Mesendoderm (in vitro differentiated cells): ENCODE measurements around the gene AADAC.
"Not testable (repeated sequence)": the region's sequence is repeated elsewhere in the genome, so short reads cannot be mapped to it uniquely, and the experiment has no call there.

ENCODE experiments used
- DNase-seq: peaks from one replicate; pipeline ENCODE4 v3.0.0; 2013
- H2AK5ac ChIP-seq: 2 replicates; pipeline ENCODE4 v1.6.1; 2013; ENCODE audit warnings: low read length, inconsistent platforms
- H2BK120ac ChIP-seq: 2 replicates; pipeline ENCODE4 v1.6.1; 2013; ENCODE audit warnings: low read depth, mild to moderate bottlenecking, low read length, moderate library complexity, mixed read lengths
- H2BK15ac ChIP-seq: replicated peaks from 2 replicates; pipeline ENCODE4 v1.6.1; 2013; ENCODE audit warnings: low read depth, mild to moderate bottlenecking, moderate library complexity
- H2BK5ac ChIP-seq: 2 replicates; pipeline ENCODE4 v1.6.1; 2013; ENCODE audit warnings: low read length, inconsistent platforms
- H3K18ac ChIP-seq: 2 replicates; pipeline ENCODE4 v1.6.1; 2013; ENCODE audit warnings: mild to moderate bottlenecking, low read length, mixed read lengths
- H3K23ac ChIP-seq: one replicate; pipeline ENCODE4 v1.6.1; 2013; ENCODE audit warnings: low read length
- H3K27ac ChIP-seq: 2 replicates; pipeline ENCODE4 v1.5.1; 2013; ENCODE audit warnings: low read depth, mild to moderate bottlenecking, inconsistent platforms, low read length, moderate library complexity
- H3K27me3 ChIP-seq: 2 replicates; pipeline ENCODE4 v1.6.1; 2013; ENCODE audit warnings: low read length, control low read depth, mild to moderate bottlenecking, inconsistent platforms; ENCODE audit not compliant: insufficient read depth, poor library complexity
- H3K36me3 ChIP-seq: 2 replicates; pipeline ENCODE4 v1.6.1; 2013; ENCODE audit warnings: low read length, inconsistent platforms; ENCODE audit not compliant: control insufficient read depth, insufficient read depth
- H3K4ac ChIP-seq: one replicate; pipeline ENCODE4 v1.6.1; 2013; ENCODE audit warnings: low read depth, mild to moderate bottlenecking, low read length, moderate library complexity
- H3K4me1 ChIP-seq: 2 replicates; pipeline ENCODE4 v1.6.1; 2013; ENCODE audit warnings: low read depth, low read length, inconsistent platforms; ENCODE audit not compliant: control insufficient read depth
- H3K4me2 ChIP-seq: 2 replicates; pipeline ENCODE4 v1.6.1; 2013; ENCODE audit warnings: low read length
- H3K4me3 ChIP-seq: 2 replicates; pipeline ENCODE4 v1.5.1; 2013; ENCODE audit warnings: mild to moderate bottlenecking, low read length
- H3K56ac ChIP-seq: one replicate; pipeline ENCODE4 v1.6.1; 2013; ENCODE audit warnings: low read length
- H3K79me1 ChIP-seq: 2 replicates; pipeline ENCODE4 v1.6.1; 2013; ENCODE audit warnings: low read length, inconsistent platforms
- H3K79me2 ChIP-seq: 2 replicates; pipeline ENCODE4 v1.6.1; 2013; ENCODE audit warnings: mild to moderate bottlenecking, low read length; ENCODE audit not compliant: control insufficient read depth, insufficient read depth
- H3K9ac ChIP-seq: 2 replicates; pipeline ENCODE4 v1.6.1; 2013; ENCODE audit warnings: low read length, inconsistent platforms
- H4K5ac ChIP-seq: one replicate; pipeline ENCODE4 v1.6.1; 2013; ENCODE audit warnings: low read length
- H4K8ac ChIP-seq: one replicate; pipeline ENCODE4 v1.6.1; 2013; ENCODE audit warnings: low read depth, mild to moderate bottlenecking, control low read depth, low read length, moderate library complexity
- WGBS: extraction: QIAGEN DNeasy Blood & Tissue Kit; methylation state at CpG from one replicate; pipeline ENCODE4 v1.1.7; 2013; ENCODE audit warnings: low lambda C conversion rate, missing lambda C conversion rate; ENCODE audit not compliant: insufficient coverage; ENCODE audit errors: extremely low coverage; 5-methylcytosine and 5-hydroxymethylcytosine counted together

The AADAC gene

GRCh38 chr3:151871639-151872468 lies 57.9 kb downstream of the AADAC start:
- WGBS = no CpG with 5 or more reads among the region's 8 CpGs
- Histone ChIP-seq H3K79me1 (no peaks in the 10 kb centered on the region), H3K23ac (no peak overlapping the region), H4K5ac (no peak overlapping the region), H3K4ac (no peak overlapping the region), H3K4me3 (no peak overlapping the region), H3K4me2 (no peak overlapping the region), H2BK15ac (no peak overlapping the region), H3K27ac (no peak overlapping the region), H3K36me3 (no peaks in the 10 kb centered on the region), H2AK5ac (no peak overlapping the region), H3K9ac (no peak overlapping the region), H2BK120ac (no peak overlapping the region), H3K56ac (no peak overlapping the region), H3K4me1 (no peaks in the 10 kb centered on the region), H3K27me3 (no peaks in the 10 kb centered on the region), H3K18ac (no peak overlapping the region), H2BK5ac (no peak overlapping the region), H4K8ac (no peak overlapping the region), H3K79me2 (no peaks in the 10 kb centered on the region)
- DNase-seq = no peak

- Histone ChIP-seq H4K5ac (no peak within 1 kb of the TSS), H3K79me2 (no peaks in the 10 kb centered on the region), H2AK5ac (no peak within 1 kb of the TSS), H3K4me1 (no peaks in the 10 kb centered on the region), H3K27ac (no peak within 1 kb of the TSS), H3K23ac (no peak within 1 kb of the TSS), H4K8ac (no peak within 1 kb of the TSS), H3K4ac (no peak within 1 kb of the TSS), H2BK15ac (no peak within 1 kb of the TSS), H3K4me2 (no peak within 1 kb of the TSS), H3K4me3 (no peak within 1 kb of the TSS), H3K56ac (no peak within 1 kb of the TSS), H2BK120ac (no peak within 1 kb of the TSS), H3K27me3 (no peaks in the 10 kb centered on the region), H3K36me3 (no peaks in the 10 kb centered on the region), H3K9ac (no peak within 1 kb of the TSS), H3K79me1 (no peaks in the 10 kb centered on the region), H2BK5ac (no peak within 1 kb of the TSS), H3K18ac (no peak within 1 kb of the TSS)
- DNase-seq = no peak
Observed at GRCh38 chr3:151873398-151873797, 59.5 kb downstream of the AADAC start, which contains the start of gene SUCNR1. SUCNR1 (plus strand) TSS chr3:151873643; CDS start chr3:151879893, 6,250 bp downstream.

DNA sequence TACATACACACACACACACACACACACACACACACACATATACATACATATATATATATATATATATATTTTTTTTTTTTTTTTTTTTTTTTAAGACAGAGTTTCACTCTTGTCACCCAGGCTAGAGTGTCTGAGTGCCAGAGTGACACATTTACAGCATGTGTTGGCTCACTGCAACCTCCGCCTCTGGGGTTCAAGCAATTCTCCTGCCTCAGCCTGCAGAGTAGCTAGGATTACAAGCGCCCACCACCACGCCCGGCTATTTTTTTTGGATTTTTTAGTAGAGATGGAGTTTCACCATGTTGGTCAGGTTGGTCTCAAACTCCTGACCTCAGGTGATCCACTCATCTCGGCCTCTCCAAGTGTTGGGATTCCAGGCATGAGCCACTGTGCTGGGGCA lies 60.2 kb downstream of the AADAC start:
- H3K27ac ChIP-seq, H2BK5ac ChIP-seq, H4K8ac ChIP-seq, H3K23ac ChIP-seq, H3K4me3 ChIP-seq, H2BK15ac ChIP-seq, H4K5ac ChIP-seq, H3K79me1 ChIP-seq, H3K56ac ChIP-seq, H2BK120ac ChIP-seq, H3K27me3 ChIP-seq, H3K4me2 ChIP-seq, H3K36me3 ChIP-seq, H3K79me2 ChIP-seq, H3K4ac ChIP-seq, H3K4me1 ChIP-seq, H3K18ac ChIP-seq, H3K9ac ChIP-seq, DNase-seq, H2AK5ac ChIP-seq: not testable (repeated sequence)
- WGBS = no CpG with 5 or more reads among the region's 5 CpGs

GRCh38 chr3:151875759-151876158 lies 61.8 kb downstream of the AADAC start:
- Histone ChIP-seq H3K36me3 (no peaks in the 10 kb centered on the region), H3K27ac (no peak overlapping the region), H4K5ac (no peak overlapping the region), H3K56ac (no peak overlapping the region), H3K4me3 (no peak overlapping the region), H3K18ac (no peak overlapping the region), H3K4me1 (no peaks in the 10 kb centered on the region), H3K9ac (no peak overlapping the region), H3K4ac (no peak overlapping the region), H2BK15ac (no peak overlapping the region), H2AK5ac (no peak overlapping the region), H4K8ac (no peak overlapping the region), H3K4me2 (no peak overlapping the region), H3K23ac (no peak overlapping the region), H3K27me3 (no peaks in the 10 kb centered on the region), H2BK120ac (no peak overlapping the region), H3K79me1 (no peaks in the 10 kb centered on the region), H3K79me2 (no peaks in the 10 kb centered on the region), H2BK5ac (no peak overlapping the region)
- DNase-seq = no peak
- no CpG with 5 or more reads among the region's 3 CpGs for WGBS

DNA sequence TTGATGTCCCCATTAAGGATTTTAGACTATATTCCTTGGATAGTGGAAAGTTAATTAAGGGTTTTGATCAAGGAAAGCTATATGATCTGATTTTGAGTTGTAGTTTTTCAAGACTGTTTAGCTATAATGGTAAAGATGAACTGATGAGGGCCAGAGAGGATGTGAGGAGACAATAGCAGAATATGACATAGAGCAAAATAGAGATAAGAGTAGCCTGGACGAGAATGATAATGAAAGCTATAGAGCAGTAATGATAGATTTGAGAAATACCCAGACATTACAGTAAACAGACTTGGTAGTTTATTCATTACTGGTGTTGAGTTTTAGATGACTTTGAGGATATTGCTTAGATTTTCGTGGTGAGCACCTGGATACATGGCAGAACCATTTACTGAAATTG lies 63.4 kb downstream of the AADAC start:
- Histone ChIP-seq H3K4me2 (no peak overlapping the region), H3K56ac (no peak overlapping the region), H2AK5ac (no peak overlapping the region), H3K4ac (no peak overlapping the region), H4K8ac (no peak overlapping the region), H3K27ac (no peak overlapping the region), H2BK5ac (no peak overlapping the region), H2BK120ac (no peak overlapping the region), H4K5ac (no peak overlapping the region), H3K9ac (no peak overlapping the region), H3K27me3 (no peaks in the 10 kb centered on the region), H3K79me1 (no peaks in the 10 kb centered on the region), H3K79me2 (no peaks in the 10 kb centered on the region), H3K18ac (no peak overlapping the region), H3K23ac (no peak overlapping the region), H2BK15ac (no peak overlapping the region), H3K4me1 (no peaks in the 10 kb centered on the region), H3K36me3 (no peaks in the 10 kb centered on the region), H3K4me3 (no peak overlapping the region)
- WGBS = no CpG with 5 or more reads among the region's 2 CpGs
- no peak for DNase-seq
